OCI-LY3 (cell line): ENCODE measurements around the gene XKRX.

Source experiments
- H2AFZ ChIP-seq: fragments of 200-600, 300-600 bp; shearing (Covaris generic); 2 replicates; pipeline ENCODE4 v1.6.0; 2014; ENCODE audit warnings: antibody characterized with exemption, low read depth, low read length
- H3K27ac ChIP-seq: fragments of 200-600, 300-600 bp; sonication (generic); 2 replicates; pipeline ENCODE4 v1.5.1; 2014; ENCODE audit warnings: mild to moderate bottlenecking, low read length, moderate library complexity, mixed read lengths
- H3K27me3 ChIP-seq: fragments of 200-600, 300-600 bp; sonication (generic); 2 replicates; pipeline ENCODE4 v1.6.1; 2014; ENCODE audit warnings: low read depth, low read length, mixed read lengths
- H3K36me3 ChIP-seq: fragments of 200-600, 300-600 bp; sonication (generic); replicated peaks from 2 replicates; pipeline ENCODE3; 2014; ENCODE audit warnings: low read depth, low read length, mixed read lengths
- H3K4me1 ChIP-seq: fragments of 300-600, 200-600 bp; sonication (generic); 2 replicates; pipeline ENCODE4 v1.6.1; 2014; ENCODE audit warnings: low read length, mixed read lengths
- H3K4me2 ChIP-seq: fragments of 200-600, 300-600 bp; sonication (generic); 2 replicates; pipeline ENCODE4 v1.6.1; 2014; ENCODE audit warnings: low read length, mixed read lengths
- H3K4me3 ChIP-seq: fragments of 300-600, 200-600 bp; sonication (generic); 2 replicates; pipeline ENCODE4 v1.5.1; 2014; ENCODE audit warnings: antibody characterized with exemption, mild to moderate bottlenecking, low read length, moderate library complexity
- H3K79me2 ChIP-seq: fragments of 300-600, 200-600 bp; shearing (Covaris generic); 2 replicates; pipeline ENCODE4 v1.6.1; 2014; ENCODE audit warnings: mild to moderate bottlenecking, low read length, mixed read lengths
- H3K9ac ChIP-seq: fragments of 300-600, 200-600 bp; shearing (Covaris generic); 2 replicates; pipeline ENCODE4 v1.6.0; 2014; ENCODE audit warnings: mild to moderate bottlenecking, low read length, moderate library complexity
- H3K9me3 ChIP-seq: fragments of 200-600, 300-600 bp; shearing (Covaris generic); 2 replicates; pipeline ENCODE4 v1.6.1; 2014; ENCODE audit warnings: low read length, mixed read lengths; ENCODE audit not compliant: insufficient read depth
- H4K20me1 ChIP-seq: fragments of 200-600, 300-600 bp; sonication (generic); 2 replicates; pipeline ENCODE4 v1.6.1; 2016; ENCODE audit warnings: low read length, mixed read lengths; ENCODE audit not compliant: insufficient read depth
- EZH2phosphoT487 ChIP-seq: fragments of 200-600 bp; shearing (Covaris generic); IDR thresholded peaks from 2 replicates; pipeline ENCODE4 v1.6.1; 2018; ENCODE audit warnings: antibody characterized with exemption, mixed run types, low read depth
- TF ChIP-seq, protein P1 (sequence below): fragments of 200-600, 300-600 bp; sonication (generic); IDR thresholded peaks from 2 replicates; pipeline ENCODE4 v1.5.1; 2014; ENCODE audit warnings: antibody characterized with exemption, low read length, low read depth

Gene XKRX

GRCh38 chrX:100969936-100970335 is 41.2 kb upstream of the XKRX start:
- H2AFZ ChIP-seq: no peak overlapping the region
- H3K4me3 ChIP-seq: no peak overlapping the region
- no peak overlapping the region for H3K9ac ChIP-seq
- H3K36me3 ChIP-seq: no peaks in the 10 kb centered on the region
- no peaks in the 10 kb centered on the region for H3K27me3 ChIP-seq
- no peak for TF ChIP-seq EZH2phosphoT487
- H3K79me2 ChIP-seq: no peaks in the 10 kb centered on the region
- no peak overlapping the region for H3K4me2 ChIP-seq
- no peaks in the 10 kb centered on the region for H3K9me3 ChIP-seq
- no peaks in the 10 kb centered on the region for H4K20me1 ChIP-seq
- no peaks in the 10 kb centered on the region for H3K4me1 ChIP-seq
- H3K27ac ChIP-seq: no peak overlapping the region

DNA sequence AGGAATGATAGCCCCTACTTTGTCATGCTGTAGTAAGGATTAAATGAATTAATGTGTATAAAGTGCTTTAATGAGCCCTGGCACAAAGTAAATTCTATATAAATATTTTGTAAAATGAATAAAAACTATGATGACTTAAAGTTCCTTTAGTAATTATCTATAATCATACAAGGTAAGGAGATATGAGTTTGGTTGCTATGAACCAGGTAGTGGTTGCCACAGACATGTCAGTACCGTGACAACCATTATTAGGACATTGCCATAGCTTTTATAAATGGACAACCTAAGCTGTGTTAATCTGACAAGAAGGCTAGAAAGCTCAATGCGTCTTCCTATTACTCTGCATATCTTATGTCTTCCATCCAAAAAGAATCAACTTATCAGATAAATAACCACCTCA is 40.7 kb upstream of the XKRX start, which contains the start of gene ARL13A:
ARL13A (plus strand) TSS at position 301 of the 400 bp plus-strand sequence. CDS start 3,982 bp downstream, outside the sequence.
- Histone ChIP-seq H3K36me3 (no peaks in the 10 kb centered on the region), H3K79me2 (no peaks in the 10 kb centered on the region), H3K4me2 (no peak within 1 kb of the TSS), H3K27ac (no peak within 1 kb of the TSS), H3K9ac (no peak within 1 kb of the TSS), H2AFZ (no peak within 1 kb of the TSS), H3K4me3 (no peak within 1 kb of the TSS), H3K4me1 (no peaks in the 10 kb centered on the region), H3K27me3 (no peaks in the 10 kb centered on the region), H4K20me1 (no peaks in the 10 kb centered on the region), H3K9me3 (no peaks in the 10 kb centered on the region)
- TF ChIP-seq EZH2phosphoT487: no peak
- TF ChIP-seq, protein P1, sequence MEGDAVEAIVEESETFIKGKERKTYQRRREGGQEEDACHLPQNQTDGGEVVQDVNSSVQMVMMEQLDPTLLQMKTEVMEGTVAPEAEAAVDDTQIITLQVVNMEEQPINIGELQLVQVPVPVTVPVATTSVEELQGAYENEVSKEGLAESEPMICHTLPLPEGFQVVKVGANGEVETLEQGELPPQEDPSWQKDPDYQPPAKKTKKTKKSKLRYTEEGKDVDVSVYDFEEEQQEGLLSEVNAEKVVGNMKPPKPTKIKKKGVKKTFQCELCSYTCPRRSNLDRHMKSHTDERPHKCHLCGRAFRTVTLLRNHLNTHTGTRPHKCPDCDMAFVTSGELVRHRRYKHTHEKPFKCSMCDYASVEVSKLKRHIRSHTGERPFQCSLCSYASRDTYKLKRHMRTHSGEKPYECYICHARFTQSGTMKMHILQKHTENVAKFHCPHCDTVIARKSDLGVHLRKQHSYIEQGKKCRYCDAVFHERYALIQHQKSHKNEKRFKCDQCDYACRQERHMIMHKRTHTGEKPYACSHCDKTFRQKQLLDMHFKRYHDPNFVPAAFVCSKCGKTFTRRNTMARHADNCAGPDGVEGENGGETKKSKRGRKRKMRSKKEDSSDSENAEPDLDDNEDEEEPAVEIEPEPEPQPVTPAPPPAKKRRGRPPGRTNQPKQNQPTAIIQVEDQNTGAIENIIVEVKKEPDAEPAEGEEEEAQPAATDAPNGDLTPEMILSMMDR: no peak

GRCh38 chrX:100964362-100964761 is 35.6 kb upstream of the XKRX start:
- no peaks in the 10 kb centered on the region for H3K4me1 ChIP-seq
- no peaks in the 10 kb centered on the region for H3K9me3 ChIP-seq
- TF ChIP-seq EZH2phosphoT487: no peak
- TF ChIP-seq, protein P1: no peak
- no peaks in the 10 kb centered on the region for H3K36me3 ChIP-seq
- no peak overlapping the region for H3K9ac ChIP-seq
- no peaks in the 10 kb centered on the region for H3K27me3 ChIP-seq
- no peak overlapping the region for H3K4me3 ChIP-seq
- H3K4me2 ChIP-seq: no peak overlapping the region
- no peak overlapping the region for H3K27ac ChIP-seq
- H3K79me2 ChIP-seq: no peaks in the 10 kb centered on the region
- H4K20me1 ChIP-seq: no peaks in the 10 kb centered on the region
- H2AFZ ChIP-seq: no peak overlapping the region

GRCh38 chrX:100962811-100963210 is 34.1 kb upstream of the XKRX start:
- Histone ChIP-seq H3K36me3 (no peaks in the 10 kb centered on the region), H3K79me2 (no peaks in the 10 kb centered on the region), H3K4me1 (no peaks in the 10 kb centered on the region), H3K4me2 (no peak overlapping the region), H3K27me3 (no peaks in the 10 kb centered on the region), H3K27ac (no peak overlapping the region), H3K4me3 (no peak overlapping the region), H2AFZ (no peak overlapping the region), H4K20me1 (no peaks in the 10 kb centered on the region), H3K9ac (no peak overlapping the region), H3K9me3 (no peaks in the 10 kb centered on the region)
- TF ChIP-seq EZH2phosphoT487: no peak
- TF ChIP-seq, protein P1: no peak

DNA sequence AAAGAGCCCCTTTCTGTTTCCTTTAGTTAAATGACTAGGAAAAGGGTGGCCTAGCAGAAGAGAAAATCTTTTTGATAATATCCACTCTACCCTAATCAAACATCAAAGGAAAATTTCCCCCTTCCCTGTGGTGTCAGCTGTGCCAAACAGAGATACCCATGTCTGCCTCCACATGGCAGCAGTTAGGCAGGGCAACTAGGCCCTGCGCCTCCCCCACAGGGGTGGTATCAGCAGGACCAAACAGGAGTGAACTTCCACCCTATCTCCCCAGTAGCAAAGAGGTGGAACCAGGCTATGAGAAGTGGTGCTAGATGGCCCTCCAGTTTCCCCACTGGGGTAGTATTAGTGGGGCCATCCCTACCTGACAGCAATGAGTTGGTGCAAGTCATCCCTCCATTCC is 19.8 kb upstream of the XKRX start:
- H3K4me2 ChIP-seq: no peak overlapping the region
- no peak overlapping the region for H2AFZ ChIP-seq
- H3K27ac ChIP-seq: no peak overlapping the region
- no peaks in the 10 kb centered on the region for H3K27me3 ChIP-seq
- H3K36me3 ChIP-seq: no peaks in the 10 kb centered on the region
- no peaks in the 10 kb centered on the region for H4K20me1 ChIP-seq
- H3K4me3 ChIP-seq: no peak overlapping the region
- no peaks in the 10 kb centered on the region for H3K9me3 ChIP-seq
- H3K9ac ChIP-seq: no peak overlapping the region
- TF ChIP-seq EZH2phosphoT487: no peak
- TF ChIP-seq, protein P1: no peak
- H3K79me2 ChIP-seq: no peaks in the 10 kb centered on the region
- no peaks in the 10 kb centered on the region for H3K4me1 ChIP-seq
